Measurements from ENCODE around the gene C2CD2.

- no peak for TF ChIP-seq EZH2 (IDR thresholded peaks at IDR 0.05; ENCODE audit: borderline replicate concordance, low read length)
- TF ChIP-seq, protein P1, sequence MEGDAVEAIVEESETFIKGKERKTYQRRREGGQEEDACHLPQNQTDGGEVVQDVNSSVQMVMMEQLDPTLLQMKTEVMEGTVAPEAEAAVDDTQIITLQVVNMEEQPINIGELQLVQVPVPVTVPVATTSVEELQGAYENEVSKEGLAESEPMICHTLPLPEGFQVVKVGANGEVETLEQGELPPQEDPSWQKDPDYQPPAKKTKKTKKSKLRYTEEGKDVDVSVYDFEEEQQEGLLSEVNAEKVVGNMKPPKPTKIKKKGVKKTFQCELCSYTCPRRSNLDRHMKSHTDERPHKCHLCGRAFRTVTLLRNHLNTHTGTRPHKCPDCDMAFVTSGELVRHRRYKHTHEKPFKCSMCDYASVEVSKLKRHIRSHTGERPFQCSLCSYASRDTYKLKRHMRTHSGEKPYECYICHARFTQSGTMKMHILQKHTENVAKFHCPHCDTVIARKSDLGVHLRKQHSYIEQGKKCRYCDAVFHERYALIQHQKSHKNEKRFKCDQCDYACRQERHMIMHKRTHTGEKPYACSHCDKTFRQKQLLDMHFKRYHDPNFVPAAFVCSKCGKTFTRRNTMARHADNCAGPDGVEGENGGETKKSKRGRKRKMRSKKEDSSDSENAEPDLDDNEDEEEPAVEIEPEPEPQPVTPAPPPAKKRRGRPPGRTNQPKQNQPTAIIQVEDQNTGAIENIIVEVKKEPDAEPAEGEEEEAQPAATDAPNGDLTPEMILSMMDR (IDR thresholded peaks at IDR 0.05; ENCODE audit: low read length), result no peak
Measured at GRCh38 chr21:41948901-41949300, 4.9 kb downstream of the C2CD2 start.
